Prostate gland (tissue), 2 donors: ENCODE results near the gene NAGS. TPM values are rescaled to one million over a fixed set of nuclear protein-coding genes. Genes with fewer than 3 reads are reported as not detected.

Experiments
- DNase-seq: peaks from one replicate; pipeline ENCODE4 v3.0.0-alpha.2; 2019; ENCODE audit warnings: low spot score
- H3K27ac ChIP-seq, 2 donors: fragments of 200-600 bp; sonication (generic); 2 replicates each; pipeline ENCODE4 v1.5.1; 2017 to 2019
- H3K27me3 ChIP-seq: fragments of 200-600 bp; sonication (generic); replicated peaks from 2 replicates; pipeline ENCODE4 v1.5.1; 2019; ENCODE audit not compliant: insufficient read depth
- H3K36me3 ChIP-seq, 2 donors: fragments of 200-600 bp; sonication (generic); 1 replicate in 1 of 2; 2 replicates in 1 of 2; pipeline versions ENCODE4 v1.5.1 to v1.8.1; 2017 to 2019
- H3K4me1 ChIP-seq: fragments of 200-600 bp; sonication (generic); replicated peaks from 2 replicates; pipeline ENCODE4 v1.5.1; 2019
- H3K4me3 ChIP-seq, 2 donors: fragments of 200-600 bp; sonication (generic); 2 replicates each; pipeline ENCODE4 v1.5.1; 2017 to 2019
- H3K9me3 ChIP-seq: fragments of 200-600 bp; sonication (generic); 2 replicates; pipeline ENCODE4 v1.5.1; 2017
- CTCF ChIP-seq, 4 experiments: fragments of 200-600 bp in 2 of 4; fragments of 450-650 bp in 2 of 4; sonication (generic) in 2 of 4; IDR thresholded peaks; 1 replicate in 3 of 4; 2 replicates in 1 of 4; pipeline ENCODE4 v1.5.1; 2016 to 2019; ENCODE audit warnings: antibody characterized with exemption in 4 of 4, mild to moderate bottlenecking in 2 of 4, moderate library complexity in 2 of 4
- POLR2A ChIP-seq: fragments of 450-650 bp; IDR thresholded peaks from one replicate; pipeline ENCODE4 v1.6.1; 2016; ENCODE audit warnings: antibody characterized with exemption, mild to moderate bottlenecking
- POLR2AphosphoS5 ChIP-seq: sonication (generic); formaldehyde crosslinking; IDR thresholded peaks from one replicate; pipeline ENCODE4 v1.6.1; 2017; ENCODE audit warnings: antibody characterized with exemption
- WGBS: methylation state at CpG from one replicate; pipeline ENCODE4 v1.1.5; 2018; 5-methylcytosine and 5-hydroxymethylcytosine counted together
- intact Hi-C: fragments of 100-400 bp; cut with DNase I; formaldehyde crosslinking; loops from one replicate; pipeline ENCODE4 v1.14.2; 2022
- total RNA-seq, 2 donors: library from RNA; depleted of rRNA; stranded (reverse); fragments of >200 nt; gene quantifications; one replicate each; pipeline ENCODE4 v1.1.0, GENCODE V29; 2016

The NAGS gene
- total RNA-seq, 2 donors from 2014 or later, result 3.1 to 3.8 TPM

DNA sequence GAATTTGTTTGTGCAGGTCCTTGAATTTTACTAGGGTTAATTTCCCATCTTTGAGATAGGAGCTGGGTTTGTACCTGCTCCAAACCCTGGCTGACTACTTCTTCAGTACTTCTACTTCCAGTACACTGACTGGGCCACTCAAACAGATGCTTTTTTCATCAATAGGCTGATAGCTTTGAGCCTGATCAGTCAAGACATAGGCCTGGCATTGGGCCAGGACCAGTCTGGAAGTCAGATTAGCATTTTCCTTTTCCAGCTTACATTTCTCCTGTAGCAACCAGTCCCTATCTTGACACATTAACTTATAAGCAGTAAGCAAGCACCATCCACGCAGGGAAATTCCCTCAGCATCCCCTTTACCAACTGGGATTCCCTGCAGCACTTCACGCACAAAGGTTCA lies 17.8 kb downstream of the NAGS start:
- intact Hi-C loops, result no loop called here
- no peaks in the 10 kb centered on the region for H3K36me3 ChIP-seq
- H3K9me3 ChIP-seq, result no peaks in the 10 kb centered on the region
- H3K27me3 ChIP-seq, result no peaks in the 10 kb centered on the region
- 97% methylated on average over 2 of the region's 2 CpGs for WGBS
- no peak for DNase-seq
- TF ChIP-seq POLR2AphosphoS5 (no peak), POLR2A (no peak), CTCF (IDR thresholded peaks at IDR 0.05) (no peak)
- no peak overlapping the region for H3K27ac ChIP-seq
- no peak overlapping the region for H3K4me3 ChIP-seq
- H3K4me1 ChIP-seq, result no peaks in the 10 kb centered on the region

- H3K27ac ChIP-seq, result no peak overlapping the region
- H3K27me3 ChIP-seq, result no peaks in the 10 kb centered on the region
- H3K36me3 ChIP-seq, result no peaks in the 10 kb centered on the region
- TF ChIP-seq CTCF (IDR thresholded peaks at IDR 0.05) (no peak), POLR2AphosphoS5 (no peak), POLR2A (no peak)
- DNase-seq, result no peak
- no peak overlapping the region for H3K4me3 ChIP-seq
- intact Hi-C loops, result no loop called here
- no peaks in the 10 kb centered on the region for H3K9me3 ChIP-seq
- H3K4me1 ChIP-seq, result no peaks in the 10 kb centered on the region
- 93% methylated on average over 17 of the region's 22 CpGs for WGBS
These were observed 19.3 kb downstream of the NAGS start for GRCh38 chr17:44023545-44024270.

DNA sequence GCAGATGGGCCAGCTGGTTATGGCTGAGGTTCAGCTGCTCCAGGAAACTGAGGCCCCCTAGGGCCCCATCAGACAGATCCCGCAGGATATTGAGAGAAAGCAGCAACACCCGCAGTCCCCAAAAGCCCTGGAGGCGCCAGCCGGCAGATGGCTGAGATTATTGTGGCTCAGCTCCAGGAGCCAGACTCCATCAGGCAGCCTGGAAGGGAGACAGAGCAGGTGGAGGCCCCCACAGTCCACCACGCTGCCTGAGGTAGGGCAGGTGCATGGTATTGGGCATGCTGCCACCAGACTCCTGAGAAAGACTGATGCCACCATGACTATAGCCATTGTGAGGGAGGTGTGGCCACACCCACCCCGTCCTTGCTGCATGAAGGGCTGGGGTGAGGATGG lies 19.8 kb downstream of the NAGS start:
- no peak for DNase-seq
- WGBS, result 60% methylated on average over 6 of the region's 6 CpGs
- Histone ChIP-seq H3K4me1 (no peaks in the 10 kb centered on the region), H3K36me3 (no peaks in the 10 kb centered on the region), H3K27me3 (no peaks in the 10 kb centered on the region), H3K27ac (no peak overlapping the region), H3K9me3 (no peaks in the 10 kb centered on the region), H3K4me3 (no peak overlapping the region)
- intact Hi-C loops, result no loop called here
- TF ChIP-seq CTCF (IDR thresholded peaks at IDR 0.05) (no peak), POLR2A (no peak), POLR2AphosphoS5 (no peak)

GRCh38 chr17:44024853-44025252 lies 20.4 kb downstream of the NAGS start:
- TF ChIP-seq CTCF (IDR thresholded peaks at IDR 0.05) (no peak), POLR2AphosphoS5 (no peak), POLR2A (no peak)
- Histone ChIP-seq H3K27me3 (no peaks in the 10 kb centered on the region), H3K27ac (no peak overlapping the region), H3K4me3 (no peak overlapping the region), H3K4me1 (no peaks in the 10 kb centered on the region), H3K36me3 (no peaks in the 10 kb centered on the region), H3K9me3 (no peaks in the 10 kb centered on the region)
- intact Hi-C loops, result no loop called here
- WGBS, result 82% methylated on average over 4 of the region's 4 CpGs
- no peak for DNase-seq

- H3K4me3 ChIP-seq, result no peak overlapping the region
- no peaks in the 10 kb centered on the region for H3K36me3 ChIP-seq
- no peak for DNase-seq
- H3K9me3 ChIP-seq, result no peaks in the 10 kb centered on the region
- WGBS, result 83% methylated on average over 5 of the region's 5 CpGs
- no peak overlapping the region for H3K27ac ChIP-seq
- TF ChIP-seq POLR2AphosphoS5, result no peak
- TF ChIP-seq CTCF (IDR thresholded peaks at IDR 0.05), result no peak
- TF ChIP-seq POLR2A, result no peak
- intact Hi-C loops, result no loop called here
- no peaks in the 10 kb centered on the region for H3K4me1 ChIP-seq
- H3K27me3 ChIP-seq, result no peaks in the 10 kb centered on the region
These were observed 25.3 kb downstream of the NAGS start for GRCh38 chr17:44029736-44030135.
